Right atrium auricular region (tissue), 2 donors: ENCODE measurements around the gene ENGASE. TPM values are rescaled to one million over a fixed set of nuclear protein-coding genes. Genes with fewer than 3 reads are reported as not detected.
"Not testable (repeated sequence)": the region's sequence is repeated elsewhere in the genome, so short reads cannot be mapped to it uniquely, and the experiment has no call there.

Source experiments
- DNase-seq: peaks from one replicate; pipeline ENCODE4 v3.0.0-alpha.2; 2019; ENCODE audit warnings: low spot score
- H3K27ac ChIP-seq, 2 donors: fragments of 200-600 bp; sonication (generic); 1 replicate in 1 of 2; 2 replicates in 1 of 2; pipeline ENCODE4 v1.5.1; 2016 to 2019
- H3K27me3 ChIP-seq, 2 donors: fragments of 200-600 bp; sonication (generic); one replicate each; pipeline versions ENCODE4 v1.5.1 to v1.6.0; 2017 to 2019
- H3K36me3 ChIP-seq: fragments of 200-600 bp; sonication (generic); one replicate; pipeline ENCODE4 v1.5.1; 2016
- H3K4me1 ChIP-seq, 2 donors: fragments of 200-600 bp; sonication (generic); one replicate each; pipeline versions ENCODE4 v1.5.1 to v1.6.0; 2017 to 2019
- H3K4me3 ChIP-seq, 2 donors: fragments of 200-600 bp; sonication (generic); 1 replicate in 1 of 2; 2 replicates in 1 of 2; pipeline ENCODE4 v1.5.1; 2017 to 2019; ENCODE audit warnings: mild to moderate bottlenecking in 1 of 2, moderate library complexity in 1 of 2
- H3K9me3 ChIP-seq, 2 donors: fragments of 200-600 bp; sonication (generic); one replicate each; pipeline ENCODE4 v1.5.1; 2019
- CTCF ChIP-seq, 2 donors: fragments of 200-600 bp; sonication (generic); IDR thresholded peaks; one replicate each; pipeline ENCODE4 v1.5.1; 2019; ENCODE audit warnings: antibody characterized with exemption in 2 of 2
- total RNA-seq, 2 donors: library from RNA; depleted of rRNA; stranded (reverse); fragments of >200 nt; gene quantifications; one replicate each; pipeline ENCODE4 v1.1.0, GENCODE V29; 2016

Gene ENGASE
- total RNA-seq, 2 donors from 2014 or later = 7.7 to 13.5 TPM

DNA sequence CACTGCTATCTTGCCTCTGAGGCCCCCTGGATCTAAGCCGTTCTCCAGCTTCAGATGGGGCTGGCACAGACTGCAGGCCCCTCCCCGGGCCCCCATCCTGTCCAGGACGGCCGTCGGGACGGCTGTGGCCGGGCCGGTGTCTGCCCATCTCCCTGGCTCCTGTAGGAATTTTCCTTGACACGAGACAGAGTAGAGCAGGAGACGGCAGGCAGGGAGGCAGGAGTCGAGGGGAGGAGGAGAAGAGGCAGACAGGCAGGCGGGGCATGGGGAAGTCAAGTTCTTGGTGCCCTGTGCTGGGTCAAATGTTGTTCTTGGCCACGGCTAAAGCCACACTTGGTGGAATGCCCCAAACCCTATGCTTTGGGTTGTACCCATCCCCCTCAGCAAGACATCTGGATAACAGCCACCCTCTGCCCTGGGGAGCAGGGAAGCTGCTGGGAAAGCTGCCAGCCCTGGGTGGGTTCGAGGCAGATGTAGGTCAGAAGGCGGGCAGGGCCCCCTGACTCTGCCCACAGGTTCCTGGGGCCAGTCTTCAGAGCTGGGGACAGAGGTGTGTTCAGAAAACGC, 46.6 kb upstream of the ENGASE start:
- H3K4me1 ChIP-seq = peaks cover 0 to 72% of the 10 kb centered on the region in 2 donors
- peak overlapping the region in 1 of 2 donors; percentile 68 for H3K4me3 ChIP-seq
- no peaks in the 10 kb centered on the region for H3K27me3 ChIP-seq
- peak overlapping the region; percentile 93 for H3K27ac ChIP-seq
- H3K9me3 ChIP-seq = no peaks in the 10 kb centered on the region
- no peak for TF ChIP-seq CTCF (IDR thresholded peaks at IDR 0.05)
- H3K36me3 ChIP-seq = no peaks in the 10 kb centered on the region
- DNase-seq = no peak

GRCh38 chr17:79028496-79029326, 45.9 kb upstream of the ENGASE start:
- no peaks in the 10 kb centered on the region for H3K27me3 ChIP-seq
- peak overlapping the region; percentile 93 for H3K27ac ChIP-seq
- peak; percentile 56 for DNase-seq
- H3K4me3 ChIP-seq = no peak overlapping the region
- H3K36me3 ChIP-seq = no peaks in the 10 kb centered on the region
- H3K9me3 ChIP-seq = no peaks in the 10 kb centered on the region
- H3K4me1 ChIP-seq = peaks cover 0 to 72% of the 10 kb centered on the region in 2 donors
- TF ChIP-seq CTCF (IDR thresholded peaks at IDR 0.05) = peak in 1 of 2 donors; percentile 23

DNA sequence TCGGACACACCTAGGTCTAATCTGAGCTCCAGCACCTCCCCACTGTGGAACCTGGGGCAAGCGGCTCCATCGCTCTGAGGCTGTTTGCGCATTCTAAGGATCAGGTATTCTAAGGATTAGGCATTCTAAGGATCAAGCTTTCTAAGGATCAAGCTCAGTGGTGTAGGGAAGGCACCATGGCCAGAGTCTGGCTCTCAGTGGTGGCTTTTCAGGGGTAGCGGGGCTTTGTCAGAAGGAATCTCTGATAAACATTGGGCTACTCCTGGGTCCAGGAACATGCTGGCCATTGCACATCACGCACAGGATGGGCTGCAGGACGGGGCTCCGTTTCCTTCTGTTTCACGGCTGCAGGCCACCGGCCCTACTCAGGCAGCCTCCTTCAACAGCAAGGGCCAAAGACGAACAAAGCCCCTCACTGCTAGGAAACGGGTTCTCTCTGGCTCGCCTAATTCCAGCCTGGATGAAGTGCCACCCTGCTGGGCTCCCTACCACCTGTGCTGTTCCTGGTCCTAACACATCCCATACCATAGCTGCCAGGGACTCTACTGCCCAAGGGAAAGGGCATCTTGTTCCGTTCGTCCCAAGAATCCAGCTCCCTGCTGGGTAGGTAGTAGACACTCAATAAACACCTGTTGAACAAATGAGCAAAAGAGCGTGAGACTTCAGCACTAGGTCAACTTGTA, 45.2 kb upstream of the ENGASE start:
- Histone ChIP-seq H3K27me3 (no peaks in the 10 kb centered on the region), H3K36me3 (peaks cover under 1% of the 10 kb centered on the region), H3K4me1 (peaks cover 0 to 76% of the 10 kb centered on the region in 2 donors), H3K4me3 (no peak overlapping the region), H3K27ac (peak overlapping the region in 1 of 2 donors; percentile 93), H3K9me3 (no peaks in the 10 kb centered on the region)
- no peak for TF ChIP-seq CTCF (IDR thresholded peaks at IDR 0.05)
- no peak for DNase-seq

GRCh38 chr17:79030636-79031035, 44.0 kb upstream of the ENGASE start:
- peaks cover 0 to 73% of the 10 kb centered on the region in 2 donors for H3K4me1 ChIP-seq
- not testable (repeated sequence) for DNase-seq, H3K27ac ChIP-seq

GRCh38 chr17:79031996-79032875, 42.4 kb upstream of the ENGASE start:
- peaks cover 4% of the 10 kb centered on the region for H3K36me3 ChIP-seq
- DNase-seq = no peak
- no peak for TF ChIP-seq CTCF (IDR thresholded peaks at IDR 0.05)
- peaks cover 0 to 68% of the 10 kb centered on the region in 2 donors for H3K4me1 ChIP-seq
- no peaks in the 10 kb centered on the region for H3K27me3 ChIP-seq
- no peak overlapping the region for H3K4me3 ChIP-seq
- no peaks in the 10 kb centered on the region for H3K9me3 ChIP-seq
- H3K27ac ChIP-seq = no peak overlapping the region

More at GRCh38 chr17:79030636-79031035, 44.0 kb upstream of the ENGASE start:
- H3K4me3 ChIP-seq, H3K36me3 ChIP-seq, H3K9me3 ChIP-seq, H3K27me3 ChIP-seq: not testable (repeated sequence)
